Astrocyte (in vitro differentiated cells and primary cell): ENCODE measurements around the gene SLC25A42. TPM values are rescaled to one million over a fixed set of nuclear protein-coding genes. Genes with fewer than 3 reads are reported as not detected.
A peak's percentile ranks its signal among the peaks of the same experiment; 100 is the strongest.

Experiments
- DNase-seq: peaks from one replicate; pipeline ENCODE4 v3.0.0-alpha.2; 2010; ENCODE audit warnings: low read depth
- FAIRE-seq: peaks from 2 replicates; lab custom pipeline; 2011; peaks lifted over from hg19 to GRCh38; lab: Jason Lieb, UNC
- H2AFZ ChIP-seq: 2 replicates; pipeline ENCODE4 v1.6.0; 2012; ENCODE audit warnings: low read depth, low read length, inconsistent platforms
- H3K27ac ChIP-seq: 2 replicates; pipeline ENCODE4 v1.5.1; 2011; ENCODE audit warnings: low read depth, low read length, inconsistent platforms
- H3K27me3 ChIP-seq: 2 replicates; pipeline ENCODE4 v1.6.0; 2011; ENCODE audit warnings: low read length, inconsistent platforms; ENCODE audit not compliant: insufficient read depth
- H3K36me3 ChIP-seq: 2 replicates; pipeline ENCODE4 v1.5.1; 2011; ENCODE audit warnings: low read length, inconsistent platforms; ENCODE audit not compliant: insufficient read depth
- H3K4me1 ChIP-seq: 2 replicates; pipeline ENCODE4 v1.5.1; 2011; ENCODE audit warnings: low read length, inconsistent platforms; ENCODE audit not compliant: insufficient read depth
- H3K4me2 ChIP-seq: 2 replicates; pipeline ENCODE4 v1.6.0; 2012; ENCODE audit warnings: low read length, inconsistent platforms
- H3K4me3 ChIP-seq: 2 replicates; pipeline ENCODE4 v1.5.1; 2011; ENCODE audit warnings: low read depth, mild to moderate bottlenecking, low read length, inconsistent platforms; ENCODE audit not compliant: insufficient read depth
- H3K79me2 ChIP-seq: 2 replicates; pipeline ENCODE4 v1.6.0; 2012; ENCODE audit warnings: mild to moderate bottlenecking, low read length, inconsistent platforms; ENCODE audit not compliant: insufficient read depth
- H3K9ac ChIP-seq: 2 replicates; pipeline ENCODE4 v1.6.0; 2012; ENCODE audit warnings: mild to moderate bottlenecking, low read length, inconsistent platforms
- H3K9me3 ChIP-seq: 2 replicates; pipeline ENCODE4 v1.5.1; 2012; ENCODE audit warnings: low read depth, mild to moderate bottlenecking, low read length, inconsistent platforms; ENCODE audit not compliant: insufficient read depth
- H4K20me1 ChIP-seq: 2 replicates; pipeline ENCODE4 v1.6.0; 2012; ENCODE audit warnings: low read length, inconsistent platforms; ENCODE audit not compliant: insufficient read depth
- H3K27ac Mint-ChIP-seq: one replicate; pipeline ENCODE4 v1.8.0; 2021; ENCODE audit warnings: mild to moderate bottlenecking, mixed read lengths; ENCODE audit not compliant: unreplicated experiment
- H3K27me3 Mint-ChIP-seq: one replicate; pipeline ENCODE4 v1.8.0; 2021; ENCODE audit warnings: low read depth, mixed read lengths; ENCODE audit not compliant: unreplicated experiment
- H3K36me3 Mint-ChIP-seq: one replicate; pipeline ENCODE4 v1.8.0; 2021; ENCODE audit warnings: low read depth, mixed read lengths; ENCODE audit not compliant: unreplicated experiment
- H3K4me1 Mint-ChIP-seq: one replicate; pipeline ENCODE4 v1.8.0; 2021; ENCODE audit warnings: low read depth, mixed read lengths; ENCODE audit not compliant: unreplicated experiment
- H3K4me3 Mint-ChIP-seq: one replicate; pipeline ENCODE4 v1.8.0; 2021; ENCODE audit warnings: mild to moderate bottlenecking, moderate library complexity, mixed read lengths; ENCODE audit not compliant: unreplicated experiment
- H3K9me3 Mint-ChIP-seq: one replicate; pipeline ENCODE4 v1.8.0; 2021; ENCODE audit warnings: mild to moderate bottlenecking, mixed read lengths; ENCODE audit not compliant: unreplicated experiment
- CTCF ChIP-seq: IDR thresholded peaks from 2 replicates; pipeline ENCODE4 v1.5.1; 2011; ENCODE audit warnings: low read depth, mild to moderate bottlenecking, inconsistent platforms, low read length, moderate library complexity; ENCODE audit not compliant: insufficient read depth
- EZH2 ChIP-seq: IDR thresholded peaks from 2 replicates; pipeline ENCODE4 v1.6.1; 2012; ENCODE audit warnings: mild to moderate bottlenecking, low read length, inconsistent platforms; ENCODE audit not compliant: insufficient read depth
- total RNA-seq: library from RNA; stranded (reverse); gene quantifications from 2 replicates; pipeline ENCODE4 v1.2.1, GENCODE V29; 2021

Gene SLC25A42
- total RNA-seq, 1 donor from 2014 or later = 7.6 TPM

- Histone ChIP-seq H3K9me3 (no peaks in the 10 kb centered on the region), H3K27ac (no peak overlapping the region), H3K4me2 (peak overlapping the region; percentile 85), H3K9ac (peak overlapping the region; percentile 74), H3K4me3 (peak overlapping the region; percentile 65), H3K4me1 (peaks cover 22% of the 10 kb centered on the region), H2AFZ (peak overlapping the region; percentile 40), H3K27me3 (no peaks in the 10 kb centered on the region), H4K20me1 (peaks cover 16% of the 10 kb centered on the region), H3K79me2 (no peaks in the 10 kb centered on the region), H3K36me3 (no peaks in the 10 kb centered on the region)
- no peaks in the 10 kb centered on the region for H3K27me3 Mint-ChIP-seq
- no peaks in the 10 kb centered on the region for H3K9me3 Mint-ChIP-seq
- peaks cover 14% of the 10 kb centered on the region for H3K4me1 Mint-ChIP-seq
- no peak for TF ChIP-seq EZH2
- no peak for TF ChIP-seq CTCF
- DNase-seq (no peak), FAIRE-seq (no peak)
- H3K4me3 Mint-ChIP-seq = peak overlapping the region; percentile 84
- H3K36me3 Mint-ChIP-seq = peaks cover 5% of the 10 kb centered on the region
- H3K27ac Mint-ChIP-seq = no peak overlapping the region
Observed at GRCh38 chr19:19064811-19065745, 1.3 kb downstream of the SLC25A42 start.

GRCh38 chr19:19067276-19068072 is 3.7 kb downstream of the SLC25A42 start:
- Histone ChIP-seq H3K9ac (no peak overlapping the region), H3K79me2 (no peaks in the 10 kb centered on the region), H3K27ac (no peak overlapping the region), H3K9me3 (no peaks in the 10 kb centered on the region), H2AFZ (no peak overlapping the region), H3K36me3 (no peaks in the 10 kb centered on the region), H3K27me3 (no peaks in the 10 kb centered on the region), H3K4me1 (peaks cover 16% of the 10 kb centered on the region), H3K4me2 (no peak overlapping the region), H4K20me1 (peaks cover 20% of the 10 kb centered on the region), H3K4me3 (no peak overlapping the region)
- FAIRE-seq = no peak
- no peak for DNase-seq
- H3K27me3 Mint-ChIP-seq = no peaks in the 10 kb centered on the region
- peaks cover 4% of the 10 kb centered on the region for H3K36me3 Mint-ChIP-seq
- H3K4me3 Mint-ChIP-seq = no peak overlapping the region
- peaks cover 11% of the 10 kb centered on the region for H3K4me1 Mint-ChIP-seq
- TF ChIP-seq EZH2 (no peak), CTCF (no peak)
- no peaks in the 10 kb centered on the region for H3K9me3 Mint-ChIP-seq
- peak overlapping the region; percentile 84 for H3K27ac Mint-ChIP-seq
